GM12878 (cell line): Measurements from ENCODE around the gene DEUP1. TPM values are rescaled to one million over a fixed set of nuclear protein-coding genes. Genes with fewer than 3 reads are reported as not detected.

Source experiments
- ATAC-seq: fragments of 200-7000 bp; cut with Tn5 transposase; 3 replicates; pipeline ENCODE4 v1.9.1; 2020; ENCODE audit warnings: mild to moderate bottlenecking, moderate library complexity
- BruUV-seq: library from RNA; stranded (reverse); fragments of 400-500 nt; replicated peaks from 2 replicates; lab custom pipeline; 2021; lab: Mats Ljungman, UMichigan
- CTCF ChIA-PET: fragments of 300-600 bp; sonication (Branson Sonifier 250); formaldehyde crosslinking; extraction: SDS; loops from one replicate; lab custom pipeline; 2021; ENCODE audit warnings: inconsistent platforms; lab: Yijun Ruan, JAX
- POLR2A ChIA-PET: fragments of 350-600 bp; formaldehyde crosslinking; extraction: SDS; loops from one replicate; lab custom pipeline; 2021; ENCODE audit warnings: inconsistent platforms; lab: Charles Lee
- RAD21 ChIA-PET: fragments of 300-600 bp; sonication (Branson Sonifier 250); formaldehyde crosslinking; loops from one replicate; lab custom pipeline; 2023; ENCODE audit warnings: antibody characterized with exemption; ENCODE audit not compliant: unreplicated experiment; lab: Charles Lee
- SMC1A ChIA-PET: fragments of 300-600 bp; sonication (Branson Sonifier 250); formaldehyde crosslinking; loops from one replicate; lab custom pipeline; 2023; ENCODE audit not compliant: unreplicated experiment, uncharacterized antibody; lab: Charles Lee
- DNase-seq: peaks from one replicate; pipeline ENCODE4 v3.0.0-alpha.2; 2011; ENCODE audit warnings: low read depth, low spot score
- FAIRE-seq: peaks from 3 replicates; lab custom pipeline; 2011; peaks lifted over from hg19 to GRCh38; lab: Jason Lieb, UNC
- H2AFZ ChIP-seq: 2 replicates; pipeline ENCODE4 v1.6.0; 2011; ENCODE audit warnings: low read depth, low read length, control low read depth; ENCODE audit not compliant: control insufficient read depth
- H3K27ac ChIP-seq: 2 replicates; pipeline ENCODE4 v1.5.1; 2011; ENCODE audit warnings: control low read depth; ENCODE audit not compliant: control insufficient read depth, insufficient read depth
- H3K27me3 ChIP-seq, 2 experiments: replicated peaks in 1 of 2; 2 replicates each; pipeline versions ENCODE4 v1.6.0 to v1.6.1; 2011; ENCODE audit warnings: low read length in 1 of 2; ENCODE audit not compliant: control insufficient read depth in 2 of 2, insufficient read depth in 2 of 2
- H3K36me3 ChIP-seq, 2 experiments: 2 replicates each; pipeline ENCODE4 v1.5.1; 2011; ENCODE audit warnings: low read length in 1 of 2; ENCODE audit not compliant: control insufficient read depth in 2 of 2, insufficient read depth in 2 of 2
- H3K4me1 ChIP-seq: 2 replicates; pipeline ENCODE4 v1.6.1; 2011; ENCODE audit warnings: mild to moderate bottlenecking, low read length, moderate library complexity, mixed read lengths; ENCODE audit not compliant: control insufficient read depth, insufficient read depth
- H3K4me2 ChIP-seq: 2 replicates; pipeline ENCODE4 v1.6.0; 2011; ENCODE audit warnings: control low read depth; ENCODE audit not compliant: control insufficient read depth, insufficient read depth
- H3K4me3 ChIP-seq: fragments of 200-600 bp; sonication (generic); 2 replicates; pipeline ENCODE4 v1.5.1; 2016
- H3K79me2 ChIP-seq: 2 replicates; pipeline ENCODE4 v1.6.0; 2011; ENCODE audit warnings: low read length; ENCODE audit not compliant: control insufficient read depth, insufficient read depth
- H3K9ac ChIP-seq: 2 replicates; pipeline ENCODE4 v1.8.0; 2011; ENCODE audit warnings: low read length, control low read depth, mixed read lengths; ENCODE audit not compliant: control insufficient read depth, insufficient read depth
- H3K9me3 ChIP-seq: replicated peaks from 3 replicates; pipeline ENCODE4 v1.5.1; 2011; ENCODE audit warnings: mild to moderate bottlenecking, low read length; ENCODE audit not compliant: control insufficient read depth, insufficient read depth
- H4K20me1 ChIP-seq: 2 replicates; pipeline ENCODE4 v1.6.0; 2011; ENCODE audit not compliant: control insufficient read depth, insufficient read depth
- CREB1 ChIP-seq: IDR thresholded peaks from 2 replicates; pipeline ENCODE4 v1.6.1; 2012; ENCODE audit warnings: low read depth, mild to moderate bottlenecking, inconsistent platforms
- EED ChIP-seq: sonication (generic); IDR thresholded peaks from 2 replicates; pipeline ENCODE4 v1.6.1; 2016; ENCODE audit warnings: antibody characterized with exemption, low read depth
- FOS ChIP-seq: IDR thresholded peaks from 3 replicates; pipeline ENCODE4 v1.6.1; 2011; ENCODE audit warnings: borderline replicate concordance; ENCODE audit not compliant: insufficient read length; ENCODE audit errors: extremely low read depth
- JUNB ChIP-seq: IDR thresholded peaks from 2 replicates; pipeline ENCODE4 v1.6.1; 2016; ENCODE audit warnings: antibody characterized with exemption, mild to moderate bottlenecking
- JUND ChIP-seq: IDR thresholded peaks from 2 replicates; pipeline ENCODE4 v1.6.1; 2012; ENCODE audit warnings: low read depth, mild to moderate bottlenecking, low read length, improper control_type of control experiment, moderate library complexity
- MEF2B ChIP-seq: fragments of 450-650 bp; IDR thresholded peaks from 2 replicates; pipeline ENCODE4 v1.6.1; 2018; ENCODE audit warnings: mild to moderate bottlenecking, moderate library complexity; ENCODE audit not compliant: partially characterized antibody, poor library complexity, severe bottlenecking
- NFYB ChIP-seq: IDR thresholded peaks from 2 replicates; pipeline ENCODE4 v1.6.1; 2011; ENCODE audit warnings: low read depth, mild to moderate bottlenecking, low read length, improper control_type of control experiment, moderate library complexity; ENCODE audit not compliant: insufficient read depth
- TARDBP ChIP-seq: IDR thresholded peaks from 2 replicates; pipeline ENCODE4 v1.6.1; 2016; ENCODE audit warnings: borderline replicate concordance
- WGBS: methylation state at CpG from one replicate; pipeline ENCODE4 v1.1.6; 2016; ENCODE audit warnings: low lambda C conversion rate; ENCODE audit not compliant: insufficient replicate concordance, insufficient coverage; ENCODE audit errors: missing lambda C conversion rate; 5-methylcytosine and 5-hydroxymethylcytosine counted together
- in situ Hi-C: fragments of 300-500 bp; cut with MboI; formaldehyde crosslinking; loops from 9 replicates; pipeline ENCODE4 v1.14.3; 2018; ENCODE audit warnings: mixed read lengths
- intact Hi-C: fragments of 100-400 bp; cut with micrococcal nuclease; formaldehyde crosslinking; loops from one replicate; pipeline ENCODE4 v1.14.2; 2022; ENCODE audit not compliant: unreplicated experiment
- polyA plus RNA-seq, 11 experiments: library from polyadenylated mRNA; depleted of rRNA in 4 of 11; unstranded in 6 of 11; stranded (reverse) in 5 of 11; fragments of >200 nt; fragmentation: Nextera tagmentation in 4 of 11; fragmentation: Illumina TruSeq in 1 of 11; extraction: Ambion mirVana in 4 of 11; extraction: Trizol in 1 of 11; gene quantifications; 1 replicate in 1 of 11; 2 replicates in 10 of 11; pipeline versions ENCODE4 v1.2.1 to v1.2.3, GENCODE V29; 2011 to 2016; ENCODE audit warnings: inconsistent platforms in 2 of 11, missing spikeins in 2 of 11, low read depth in 1 of 11
- total RNA-seq, 4 experiments: library from RNA; depleted of rRNA in 3 of 4; stranded (reverse); fragments of >200 nt in 3 of 4; fragmentation: Illumina TruSeq in 1 of 4; extraction: Trizol in 1 of 4; gene quantifications; 2 replicates each; pipeline versions ENCODE4 v1.2.1 to v1.2.3, GENCODE V29; 2013 to 2021
- TF ChIP-seq, protein P1 (sequence below): fragments of 450-650 bp; IDR thresholded peaks from 2 replicates; pipeline ENCODE4 v1.6.1; 2014; ENCODE audit warnings: mild to moderate bottlenecking
- TF ChIP-seq, protein P2 (sequence below): IDR thresholded peaks from 2 replicates; pipeline ENCODE4 v1.6.1; 2011; ENCODE audit warnings: borderline replicate concordance, low read depth, mild to moderate bottlenecking, moderate library complexity, low read length; ENCODE audit not compliant: insufficient read depth, poor library complexity, severe bottlenecking
- TF ChIP-seq, protein P3 (sequence below): IDR thresholded peaks from 2 replicates; pipeline ENCODE4 v1.6.1; 2012; ENCODE audit warnings: low read depth, low read length, improper control_type of control experiment
- TF ChIP-seq, protein P4 (sequence below): fragments of 450-650 bp; IDR thresholded peaks from 2 replicates; pipeline ENCODE4 v1.6.1; 2017; ENCODE audit warnings: antibody characterized with exemption, mild to moderate bottlenecking, moderate library complexity
- TF ChIP-seq, protein P5 (sequence below): fragments of 450-650 bp; IDR thresholded peaks from 2 replicates; pipeline ENCODE4 v1.6.1; 2017; ENCODE audit warnings: mild to moderate bottlenecking, low read depth, inconsistent platforms; ENCODE audit not compliant: poor library complexity, severe bottlenecking

The DEUP1 gene
- total and polyA plus RNA-seq, 10 of the 15 experiments (the other 5 are each of a cell fraction or from before 2014, with no cell fraction given) = 0.12 TPM; not detected in 9

DNA sequence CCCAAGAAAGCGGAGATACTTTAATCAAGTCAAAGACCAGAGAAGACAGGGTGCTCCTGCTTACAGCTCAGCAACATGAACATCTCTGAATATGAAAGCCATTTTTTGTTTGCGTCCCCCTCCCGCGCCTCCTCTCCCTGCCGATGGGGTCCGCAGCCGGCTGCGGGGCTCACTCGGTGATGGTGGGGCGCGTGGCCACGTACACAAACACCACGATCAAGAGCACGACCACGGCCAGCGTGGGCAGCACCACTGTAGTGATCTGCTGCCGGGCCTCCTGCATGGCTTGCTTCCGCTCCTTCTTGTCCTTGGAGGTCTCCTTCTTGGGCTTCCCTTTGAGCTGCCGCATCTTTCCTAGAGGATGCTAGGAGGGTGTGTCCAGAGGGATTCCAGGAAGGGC is 148.3 kb downstream of the DEUP1 start (continued):
- TF ChIP-seq, protein P1, sequence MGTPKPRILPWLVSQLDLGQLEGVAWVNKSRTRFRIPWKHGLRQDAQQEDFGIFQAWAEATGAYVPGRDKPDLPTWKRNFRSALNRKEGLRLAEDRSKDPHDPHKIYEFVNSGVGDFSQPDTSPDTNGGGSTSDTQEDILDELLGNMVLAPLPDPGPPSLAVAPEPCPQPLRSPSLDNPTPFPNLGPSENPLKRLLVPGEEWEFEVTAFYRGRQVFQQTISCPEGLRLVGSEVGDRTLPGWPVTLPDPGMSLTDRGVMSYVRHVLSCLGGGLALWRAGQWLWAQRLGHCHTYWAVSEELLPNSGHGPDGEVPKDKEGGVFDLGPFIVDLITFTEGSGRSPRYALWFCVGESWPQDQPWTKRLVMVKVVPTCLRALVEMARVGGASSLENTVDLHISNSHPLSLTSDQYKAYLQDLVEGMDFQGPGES = no peak
- TF ChIP-seq JUND (no peak), NFYB (no peak), JUNB (no peak), FOS (no peak), CREB1 (no peak), TARDBP (no peak), MEF2B (no peak)
- TF ChIP-seq, protein P2, sequence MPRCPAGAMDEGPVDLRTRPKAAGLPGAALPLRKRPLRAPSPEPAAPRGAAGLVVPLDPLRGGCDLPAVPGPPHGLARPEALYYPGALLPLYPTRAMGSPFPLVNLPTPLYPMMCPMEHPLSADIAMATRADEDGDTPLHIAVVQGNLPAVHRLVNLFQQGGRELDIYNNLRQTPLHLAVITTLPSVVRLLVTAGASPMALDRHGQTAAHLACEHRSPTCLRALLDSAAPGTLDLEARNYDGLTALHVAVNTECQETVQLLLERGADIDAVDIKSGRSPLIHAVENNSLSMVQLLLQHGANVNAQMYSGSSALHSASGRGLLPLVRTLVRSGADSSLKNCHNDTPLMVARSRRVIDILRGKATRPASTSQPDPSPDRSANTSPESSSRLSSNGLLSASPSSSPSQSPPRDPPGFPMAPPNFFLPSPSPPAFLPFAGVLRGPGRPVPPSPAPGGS = no peak
- TF ChIP-seq, protein P3, sequence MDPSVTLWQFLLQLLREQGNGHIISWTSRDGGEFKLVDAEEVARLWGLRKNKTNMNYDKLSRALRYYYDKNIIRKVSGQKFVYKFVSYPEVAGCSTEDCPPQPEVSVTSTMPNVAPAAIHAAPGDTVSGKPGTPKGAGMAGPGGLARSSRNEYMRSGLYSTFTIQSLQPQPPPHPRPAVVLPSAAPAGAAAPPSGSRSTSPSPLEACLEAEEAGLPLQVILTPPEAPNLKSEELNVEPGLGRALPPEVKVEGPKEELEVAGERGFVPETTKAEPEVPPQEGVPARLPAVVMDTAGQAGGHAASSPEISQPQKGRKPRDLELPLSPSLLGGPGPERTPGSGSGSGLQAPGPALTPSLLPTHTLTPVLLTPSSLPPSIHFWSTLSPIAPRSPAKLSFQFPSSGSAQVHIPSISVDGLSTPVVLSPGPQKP = no peak

DNA sequence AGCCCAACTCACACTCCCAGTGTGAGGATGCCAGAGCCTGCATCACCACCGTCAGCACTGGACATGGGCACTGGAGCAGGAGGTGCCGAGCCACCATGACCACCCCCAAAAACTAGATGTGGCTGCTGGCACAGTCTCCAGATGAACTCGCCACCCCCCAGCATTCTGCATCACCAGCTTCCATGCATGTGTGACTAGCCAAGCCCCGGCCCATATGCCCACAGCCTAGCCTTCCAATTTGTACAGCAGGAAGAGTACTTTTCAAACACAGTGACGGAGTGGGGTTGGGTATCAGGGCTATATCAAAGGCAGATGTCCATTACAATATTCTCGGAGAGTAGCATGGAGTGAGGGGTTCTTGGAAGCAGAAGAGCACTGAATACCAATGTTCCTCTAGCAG is 149.7 kb downstream of the DEUP1 start:
- intact Hi-C loops = no loop called here
- TF ChIP-seq, protein P4, sequence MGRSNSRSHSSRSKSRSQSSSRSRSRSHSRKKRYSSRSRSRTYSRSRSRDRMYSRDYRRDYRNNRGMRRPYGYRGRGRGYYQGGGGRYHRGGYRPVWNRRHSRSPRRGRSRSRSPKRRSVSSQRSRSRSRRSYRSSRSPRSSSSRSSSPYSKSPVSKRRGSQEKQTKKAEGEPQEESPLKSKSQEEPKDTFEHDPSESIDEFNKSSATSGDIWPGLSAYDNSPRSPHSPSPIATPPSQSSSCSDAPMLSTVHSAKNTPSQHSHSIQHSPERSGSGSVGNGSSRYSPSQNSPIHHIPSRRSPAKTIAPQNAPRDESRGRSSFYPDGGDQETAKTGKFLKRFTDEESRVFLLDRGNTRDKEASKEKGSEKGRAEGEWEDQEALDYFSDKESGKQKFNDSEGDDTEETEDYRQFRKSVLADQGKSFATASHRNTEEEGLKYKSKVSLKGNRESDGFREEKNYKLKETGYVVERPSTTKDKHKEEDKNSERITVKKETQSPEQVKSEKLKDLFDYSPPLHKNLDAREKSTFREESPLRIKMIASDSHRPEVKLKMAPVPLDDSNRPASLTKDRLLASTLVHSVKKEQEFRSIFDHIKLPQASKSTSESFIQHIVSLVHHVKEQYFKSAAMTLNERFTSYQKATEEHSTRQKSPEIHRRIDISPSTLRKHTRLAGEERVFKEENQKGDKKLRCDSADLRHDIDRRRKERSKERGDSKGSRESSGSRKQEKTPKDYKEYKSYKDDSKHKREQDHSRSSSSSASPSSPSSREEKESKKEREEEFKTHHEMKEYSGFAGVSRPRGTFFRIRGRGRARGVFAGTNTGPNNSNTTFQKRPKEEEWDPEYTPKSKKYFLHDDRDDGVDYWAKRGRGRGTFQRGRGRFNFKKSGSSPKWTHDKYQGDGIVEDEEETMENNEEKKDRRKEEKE = no peak
- TF ChIP-seq, protein P5, sequence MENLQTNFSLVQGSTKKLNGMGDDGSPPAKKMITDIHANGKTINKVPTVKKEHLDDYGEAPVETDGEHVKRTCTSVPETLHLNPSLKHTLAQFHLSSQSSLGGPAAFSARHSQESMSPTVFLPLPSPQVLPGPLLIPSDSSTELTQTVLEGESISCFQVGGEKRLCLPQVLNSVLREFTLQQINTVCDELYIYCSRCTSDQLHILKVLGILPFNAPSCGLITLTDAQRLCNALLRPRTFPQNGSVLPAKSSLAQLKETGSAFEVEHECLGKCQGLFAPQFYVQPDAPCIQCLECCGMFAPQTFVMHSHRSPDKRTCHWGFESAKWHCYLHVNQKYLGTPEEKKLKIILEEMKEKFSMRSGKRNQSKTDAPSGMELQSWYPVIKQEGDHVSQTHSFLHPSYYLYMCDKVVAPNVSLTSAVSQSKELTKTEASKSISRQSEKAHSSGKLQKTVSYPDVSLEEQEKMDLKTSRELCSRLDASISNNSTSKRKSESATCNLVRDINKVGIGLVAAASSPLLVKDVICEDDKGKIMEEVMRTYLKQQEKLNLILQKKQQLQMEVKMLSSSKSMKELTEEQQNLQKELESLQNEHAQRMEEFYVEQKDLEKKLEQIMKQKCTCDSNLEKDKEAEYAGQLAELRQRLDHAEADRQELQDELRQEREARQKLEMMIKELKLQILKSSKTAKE = no peak
- no peak for TF ChIP-seq EED

More for the DNA sequence above, 149.7 kb downstream of the DEUP1 start:
- Histone ChIP-seq H4K20me1 (no peaks in the 10 kb centered on the region), H3K4me2 (no peak overlapping the region), H3K9ac (no peak overlapping the region), H3K4me3 (no peak overlapping the region), H3K27ac (no peak overlapping the region), H3K9me3 (no peaks in the 10 kb centered on the region), H2AFZ (no peak overlapping the region), H3K36me3 (peaks cover 0 to 9% of the 10 kb centered on the region in 2 experiments; a peak in 2 of 4 replicates), H3K27me3 (no peaks in the 10 kb centered on the region), H3K79me2 (no peaks in the 10 kb centered on the region), H3K4me1 (no peaks in the 10 kb centered on the region)
- in situ Hi-C loops = no loop called here
- CTCF ChIA-PET = no interaction called here
- no TSS peak for BruUV-seq
- DNase-seq = no peak
- RAD21 ChIA-PET = no interaction called here
- WGBS = 82% methylated on average over 6 of the region's 6 CpGs
- POLR2A ChIA-PET = no interaction called here
- no peak for ATAC-seq
- no peak for FAIRE-seq
- SMC1A ChIA-PET = no interaction called here
